ENCODE data around the gene PLEK. TPM values are rescaled to one million over a fixed set of nuclear protein-coding genes. Genes with fewer than 3 reads are reported as not detected.
A peak's percentile ranks its signal among the peaks of the same experiment; 100 is the strongest.

PLEK gene
- total and polyA plus RNA-seq, 2 of the 13 experiments (the other 11 are each of a cell fraction or from before 2014, with no cell fraction given), result not detected

DNA sequence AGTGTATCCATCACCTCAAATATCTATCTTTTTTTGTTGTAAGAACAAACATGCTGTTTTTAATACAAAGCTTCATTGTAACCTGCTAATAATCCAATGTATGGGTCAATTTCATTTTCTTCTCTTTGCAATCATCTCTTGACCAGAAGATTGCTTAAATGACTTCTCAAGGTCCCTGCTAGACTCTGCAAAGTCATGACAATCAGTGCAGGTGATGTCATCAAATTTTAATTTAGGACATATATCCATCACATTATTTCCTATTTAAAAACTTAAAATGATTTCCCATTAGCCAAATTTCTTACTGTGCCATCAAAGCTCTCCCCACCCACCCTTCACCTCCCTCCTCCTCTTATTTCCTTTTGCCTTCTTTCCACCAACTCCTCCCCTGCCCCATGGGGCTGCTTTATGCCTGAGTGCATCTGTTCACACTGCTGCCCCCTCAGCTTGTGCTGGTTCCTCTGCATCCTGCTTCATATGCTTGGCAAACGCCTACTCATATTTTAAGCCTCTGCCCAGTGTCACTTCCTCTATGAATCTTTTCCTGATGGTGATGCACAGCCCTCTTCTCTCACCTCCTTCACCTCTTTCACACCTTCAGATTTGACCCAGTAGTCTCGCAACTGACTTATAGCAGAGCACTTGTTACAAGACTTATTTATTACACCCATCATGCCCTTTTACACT, 20.3 kb downstream of the PLEK start:
- DNase-seq (ENCODE audit: low spot score) (no peak), ATAC-seq (no peak), FAIRE-seq (no peak)
- no peak for TF ChIP-seq ZNF326 (CRISPR knock-in tag; IDR thresholded peaks at IDR 0.05; ENCODE audit: borderline replicate concordance)
- peak; percentile 80 for TF ChIP-seq ATF7 (IDR thresholded peaks at IDR 0.05)
- no peak for TF ChIP-seq ATF7 (CRISPR knock-in tag; IDR thresholded peaks at IDR 0.05)
- Histone ChIP-seq H3K4me1 (ENCODE audit: insufficient read depth, low read length) (0 out of 2 replicates have a peak, but pooled peaks cover 5% of the 10 kb centered on the region), H3K27ac (ENCODE audit: extremely low read length, insufficient read depth, low read length) (no peak overlapping the region), H3K9me3 (ENCODE audit: low read length) (no peaks in the 10 kb centered on the region), H3K4me2 (ENCODE audit: low read depth, low read length) (no peak overlapping the region), H3K36me3 (replicated peaks in 1 of 2; ENCODE audit: control insufficient read depth in 1 of 2, insufficient read depth in 2 of 2, low read length in 2 of 2) (no peaks in the 10 kb centered on the region), H3K4me3 (replicated peaks in 1 of 3; ENCODE audit: insufficient read depth in 1 of 3, low read depth in 2 of 3, low read length in 3 of 3) (no peak overlapping the region), H2AFZ (ENCODE audit: low read length) (no peak overlapping the region), H3K9ac (ENCODE audit: insufficient read depth, low read depth, low read length) (no peak overlapping the region), H4K20me1 (ENCODE audit: insufficient read depth, low read length) (no peaks in the 10 kb centered on the region), H3K79me2 (ENCODE audit: insufficient read depth, low read length) (no peaks in the 10 kb centered on the region), H3K27me3 (ENCODE audit: control insufficient read depth in 1 of 2, insufficient read depth in 2 of 2, low read length in 2 of 2) (peaks cover 0 to 9% of the 10 kb centered on the region in 2 experiments; a peak in 2 of 5 replicates)
- POLR2A ChIA-PET, result no interaction called here
- 25% methylated on average over 2 of the region's 2 CpGs for WGBS (ENCODE audit: low lambda C conversion rate)
- CTCF ChIA-PET (ENCODE audit: low intra/inter-chr PET ratio, low total read pairs), result no interaction called here
- intact Hi-C loops (cut with micrococcal nuclease; ENCODE audit: unreplicated experiment) (no loop called here), in situ Hi-C loops (cut with HindIII; ENCODE audit: extremely low pct_ligation_motif_present, low pct_unique_long_range_greater_than_20kb) (no loop called here)
- no TSS peak for BruUV-seq (replicated peaks)

DNA sequence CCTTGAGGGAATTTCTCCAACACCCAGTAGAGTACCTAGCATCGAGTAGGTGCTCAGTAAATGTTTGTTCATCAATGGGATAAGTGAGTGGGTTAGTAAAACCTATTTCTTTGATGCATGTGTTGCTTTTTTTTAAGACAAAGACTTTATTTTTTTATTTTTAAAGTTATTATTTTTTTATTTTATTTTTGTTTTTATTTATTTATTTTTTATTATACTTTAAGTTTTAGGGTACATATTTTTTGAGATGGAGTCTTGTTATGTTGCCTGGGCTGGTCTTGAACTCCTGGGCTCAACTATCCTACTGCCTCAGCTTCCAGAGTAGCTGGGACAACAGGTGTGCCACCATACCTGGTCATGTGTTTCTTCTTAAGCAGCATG, 20.8 kb downstream of the PLEK start:
- peaks cover 0 to 9% of the 10 kb centered on the region in 2 experiments; a peak in 2 of 5 replicates for H3K27me3 ChIP-seq (ENCODE audit: control insufficient read depth in 1 of 2, insufficient read depth in 2 of 2, low read length in 2 of 2)
- H3K4me3 ChIP-seq (replicated peaks in 1 of 3; ENCODE audit: insufficient read depth in 1 of 3, low read depth in 2 of 3, low read length in 3 of 3), result no peak overlapping the region
- DNase-seq (ENCODE audit: low spot score) (no peak), ATAC-seq (no peak), FAIRE-seq (no peak)
- H2AFZ ChIP-seq (ENCODE audit: low read length), result no peak overlapping the region
- ChIA-PET CTCF (ENCODE audit: low intra/inter-chr PET ratio, low total read pairs) (no interaction called here), POLR2A (no interaction called here)
- H3K36me3 ChIP-seq (replicated peaks in 1 of 2; ENCODE audit: control insufficient read depth in 1 of 2, insufficient read depth in 2 of 2, low read length in 2 of 2), result no peaks in the 10 kb centered on the region
- H3K9me3 ChIP-seq (ENCODE audit: low read length), result no peaks in the 10 kb centered on the region
- no peak overlapping the region for H3K9ac ChIP-seq (ENCODE audit: insufficient read depth, low read depth, low read length)
- H3K79me2 ChIP-seq (ENCODE audit: insufficient read depth, low read length), result no peaks in the 10 kb centered on the region
- no peaks in the 10 kb centered on the region for H4K20me1 ChIP-seq (ENCODE audit: insufficient read depth, low read length)
- no peak overlapping the region for H3K27ac ChIP-seq (ENCODE audit: extremely low read length, insufficient read depth, low read length)
- in situ Hi-C loops (cut with HindIII; ENCODE audit: extremely low pct_ligation_motif_present, low pct_unique_long_range_greater_than_20kb) (no loop called here), intact Hi-C loops (cut with micrococcal nuclease; ENCODE audit: unreplicated experiment) (no loop called here)
- no TSS peak for BruUV-seq (replicated peaks)
- no peak for TF ChIP-seq STAG1 (CRISPR knock-in tag; IDR thresholded peaks at IDR 0.05)
- TF ChIP-seq ZNF709 (CRISPR knock-in tag; IDR thresholded peaks at IDR 0.05), result no peak
- no peak for TF ChIP-seq ZBTB25 (CRISPR knock-in tag; IDR thresholded peaks at IDR 0.05)
- 0 out of 2 replicates have a peak, but pooled peaks cover 5% of the 10 kb centered on the region for H3K4me1 ChIP-seq (ENCODE audit: insufficient read depth, low read length)
- no peak overlapping the region for H3K4me2 ChIP-seq (ENCODE audit: low read depth, low read length)
- WGBS (ENCODE audit: low lambda C conversion rate), result 0% methylated on average over 1 of the region's 1 CpG

Data from HepG2 (cell line).